ENCODE measurements around the gene EIF4ENIF1.

DNA sequence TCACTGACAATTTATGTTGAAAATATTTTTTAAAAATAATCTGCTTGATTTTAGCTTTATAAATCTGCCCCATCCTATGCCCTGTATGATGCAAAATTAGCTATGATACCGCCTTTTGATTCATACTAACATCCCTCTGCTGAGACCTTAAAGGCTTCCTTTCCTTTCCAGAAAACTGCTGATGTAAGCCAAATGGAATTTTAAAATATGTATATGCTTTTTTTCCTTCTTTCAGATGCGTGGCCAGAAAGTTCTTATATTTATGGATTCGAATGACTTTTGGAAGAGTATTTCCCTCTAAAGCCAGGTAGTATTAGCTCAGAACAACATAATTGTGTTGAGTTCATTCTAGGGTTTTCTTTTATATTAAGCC, 41.2 kb upstream of the EIF4ENIF1 start:
- TF ChIP-seq POLR2A (IDR thresholded peaks at IDR 0.05) = no peak
- TF ChIP-seq, protein P1, sequence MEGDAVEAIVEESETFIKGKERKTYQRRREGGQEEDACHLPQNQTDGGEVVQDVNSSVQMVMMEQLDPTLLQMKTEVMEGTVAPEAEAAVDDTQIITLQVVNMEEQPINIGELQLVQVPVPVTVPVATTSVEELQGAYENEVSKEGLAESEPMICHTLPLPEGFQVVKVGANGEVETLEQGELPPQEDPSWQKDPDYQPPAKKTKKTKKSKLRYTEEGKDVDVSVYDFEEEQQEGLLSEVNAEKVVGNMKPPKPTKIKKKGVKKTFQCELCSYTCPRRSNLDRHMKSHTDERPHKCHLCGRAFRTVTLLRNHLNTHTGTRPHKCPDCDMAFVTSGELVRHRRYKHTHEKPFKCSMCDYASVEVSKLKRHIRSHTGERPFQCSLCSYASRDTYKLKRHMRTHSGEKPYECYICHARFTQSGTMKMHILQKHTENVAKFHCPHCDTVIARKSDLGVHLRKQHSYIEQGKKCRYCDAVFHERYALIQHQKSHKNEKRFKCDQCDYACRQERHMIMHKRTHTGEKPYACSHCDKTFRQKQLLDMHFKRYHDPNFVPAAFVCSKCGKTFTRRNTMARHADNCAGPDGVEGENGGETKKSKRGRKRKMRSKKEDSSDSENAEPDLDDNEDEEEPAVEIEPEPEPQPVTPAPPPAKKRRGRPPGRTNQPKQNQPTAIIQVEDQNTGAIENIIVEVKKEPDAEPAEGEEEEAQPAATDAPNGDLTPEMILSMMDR (IDR thresholded peaks at IDR 0.05) = no peak
